ENCODE data around the gene LAMP5. TPM values are rescaled to one million over a fixed set of nuclear protein-coding genes. Genes with fewer than 3 reads are reported as not detected.

The LAMP5 gene
- total RNA-seq, 2 donors from 2014 or later = 0.35 TPM; not detected in 1

- H3K27ac Mint-ChIP-seq = no peak overlapping the region
- no peaks in the 10 kb centered on the region for H3K4me1 ChIP-seq (ENCODE audit: control insufficient read depth, insufficient read depth, low read length)
- H3K4me3 ChIP-seq (ENCODE audit: low read length) = no peak overlapping the region
- H3K27me3 ChIP-seq (ENCODE audit: control insufficient read depth, insufficient read depth, low read length, poor library complexity, severe bottlenecking) = peaks cover 93% of the 10 kb centered on the region
- no peak overlapping the region for H3K9ac ChIP-seq (ENCODE audit: extremely low read depth, low read length, poor library complexity, severe bottlenecking)
- WGBS, 2 experiments (ENCODE audit: insufficient coverage in 1 of 2, insufficient read length in 1 of 2) = 60 to 73% methylated on average over 4 of the region's 4 CpGs
- no peaks in the 10 kb centered on the region for H3K9me3 Mint-ChIP-seq
- no peak for TF ChIP-seq CTCF (conservative IDR thresholded peaks at IDR 0.05)
- no peak overlapping the region for H3K27ac ChIP-seq (ENCODE audit: low read depth, low read length)
- no peaks in the 10 kb centered on the region for H3K36me3 Mint-ChIP-seq (ENCODE audit: low read depth)
- no peak for DNase-seq
- no peaks in the 10 kb centered on the region for H3K4me1 Mint-ChIP-seq
- H3K4me3 Mint-ChIP-seq = no peak overlapping the region
- no peaks in the 10 kb centered on the region for H3K9me3 ChIP-seq (ENCODE audit: control insufficient read depth, low read length)
- peaks cover 96% of the 10 kb centered on the region for H3K27me3 Mint-ChIP-seq (ENCODE audit: insufficient read depth)
- H3K36me3 ChIP-seq (ENCODE audit: control insufficient read depth, insufficient read depth, low read length) = no peaks in the 10 kb centered on the region
These were observed 5.1 kb upstream of the LAMP5 start for GRCh38 chr20:9509246-9509645.

- no peak for DNase-seq
- no peak overlapping the region for H3K4me3 ChIP-seq (ENCODE audit: low read length)
- 84% methylated on average over 2 to 5 of the region's 5 CpGs for WGBS, 2 experiments (ENCODE audit: insufficient coverage in 1 of 2, insufficient read length in 1 of 2)
- H3K4me3 Mint-ChIP-seq = no peak overlapping the region
- no peaks in the 10 kb centered on the region for H3K36me3 Mint-ChIP-seq (ENCODE audit: low read depth)
- peaks cover 8% of the 10 kb centered on the region for H3K4me1 ChIP-seq (ENCODE audit: control insufficient read depth, insufficient read depth, low read length)
- no peak overlapping the region for H3K27ac Mint-ChIP-seq
- H3K9me3 Mint-ChIP-seq = no peaks in the 10 kb centered on the region
- TF ChIP-seq CTCF (conservative IDR thresholded peaks at IDR 0.05) = no peak
- no peak overlapping the region for H3K9ac ChIP-seq (ENCODE audit: extremely low read depth, low read length, poor library complexity, severe bottlenecking)
- peaks cover 98% of the 10 kb centered on the region for H3K27me3 Mint-ChIP-seq (ENCODE audit: insufficient read depth)
- no peaks in the 10 kb centered on the region for H3K9me3 ChIP-seq (ENCODE audit: control insufficient read depth, low read length)
- H3K4me1 Mint-ChIP-seq = peaks cover 5% of the 10 kb centered on the region
- no peak overlapping the region for H3K27ac ChIP-seq (ENCODE audit: low read depth, low read length)
- H3K36me3 ChIP-seq (ENCODE audit: control insufficient read depth, insufficient read depth, low read length) = no peaks in the 10 kb centered on the region
- peaks cover 99% of the 10 kb centered on the region for H3K27me3 ChIP-seq (ENCODE audit: control insufficient read depth, insufficient read depth, low read length, poor library complexity, severe bottlenecking)
These were observed 3.5 kb upstream of the LAMP5 start for GRCh38 chr20:9510911-9511310.

GRCh38 chr20:9514072-9514460, 324 bp upstream of the LAMP5 start:
- 0 to 12% methylated on average over 4 to 9 of the region's 9 CpGs for WGBS, 2 experiments (ENCODE audit: insufficient coverage in 1 of 2, insufficient read length in 1 of 2)
- Histone ChIP-seq H3K4me3 (ENCODE audit: low read length) (peak overlapping the region; percentile 79), H3K27ac (ENCODE audit: low read depth, low read length) (no peak overlapping the region)

More at GRCh38 chr20:9514072-9514460, 324 bp upstream of the LAMP5 start:
- no peaks in the 10 kb centered on the region for H3K36me3 Mint-ChIP-seq (ENCODE audit: low read depth)
- DNase-seq = no peak
- H3K4me1 Mint-ChIP-seq = peaks cover 20% of the 10 kb centered on the region
- Histone ChIP-seq H3K36me3 (ENCODE audit: control insufficient read depth, insufficient read depth, low read length) (no peaks in the 10 kb centered on the region), H3K9me3 (ENCODE audit: control insufficient read depth, low read length) (no peaks in the 10 kb centered on the region), H3K9ac (ENCODE audit: extremely low read depth, low read length, poor library complexity, severe bottlenecking) (no peak overlapping the region), H3K27me3 (ENCODE audit: control insufficient read depth, insufficient read depth, low read length, poor library complexity, severe bottlenecking) (peaks cover 97% of the 10 kb centered on the region), H3K4me1 (ENCODE audit: control insufficient read depth, insufficient read depth, low read length) (peaks cover 10% of the 10 kb centered on the region)
- TF ChIP-seq CTCF (conservative IDR thresholded peaks at IDR 0.05) = no peak
- no peak overlapping the region for H3K27ac Mint-ChIP-seq
- H3K27me3 Mint-ChIP-seq (ENCODE audit: insufficient read depth) = peaks cover 97% of the 10 kb centered on the region
- H3K9me3 Mint-ChIP-seq = no peaks in the 10 kb centered on the region
- H3K4me3 Mint-ChIP-seq = peak overlapping the region; percentile 60

All from endodermal cell (in vitro differentiated cells).